GM18858 (cell line): ENCODE results near the gene LAMP5.

Experiments
- ATAC-seq: cut with Tn5 transposase; IDR thresholded peaks from one replicate; pipeline ENCODE4 v1.9.1; 2021; ENCODE audit not compliant: unreplicated experiment

The LAMP5 gene

DNA sequence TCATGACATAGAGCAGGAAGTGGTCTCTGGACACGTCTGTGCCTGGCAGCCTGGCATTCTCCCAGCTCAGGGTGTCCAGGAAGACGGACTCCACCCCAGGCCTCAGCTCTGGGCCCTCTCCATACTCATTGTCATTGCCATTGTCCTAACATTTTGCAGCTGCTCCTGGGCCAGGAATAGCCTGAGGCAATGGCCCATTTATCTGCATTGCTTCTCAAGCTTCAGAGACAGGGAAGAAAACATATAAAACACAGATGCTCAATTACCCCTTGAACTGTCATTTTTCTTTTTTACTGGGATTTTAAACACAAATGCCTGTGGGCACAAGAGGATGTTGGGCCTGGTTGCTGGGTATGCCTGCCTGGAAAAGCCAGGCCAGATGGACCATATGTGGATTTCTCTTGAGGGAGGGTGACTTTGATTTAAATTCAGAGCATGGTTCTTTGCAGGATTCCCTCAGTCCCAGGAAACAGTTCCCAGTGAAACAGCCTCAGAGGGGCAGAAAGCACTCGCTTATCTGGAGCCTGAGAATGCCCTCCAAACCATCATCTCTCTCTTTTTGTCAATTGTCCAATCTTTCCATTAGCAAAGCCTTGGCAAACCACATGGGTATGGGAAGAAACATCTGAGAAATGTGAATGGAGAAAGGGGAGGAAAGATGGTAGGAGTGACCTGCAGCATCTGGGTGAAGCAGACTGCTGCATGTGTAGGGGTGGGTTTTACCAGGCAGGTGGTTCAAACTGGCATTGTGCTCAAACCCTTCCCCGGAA is 17.9 kb downstream of the LAMP5 start:
- ATAC-seq, result no peak

DNA sequence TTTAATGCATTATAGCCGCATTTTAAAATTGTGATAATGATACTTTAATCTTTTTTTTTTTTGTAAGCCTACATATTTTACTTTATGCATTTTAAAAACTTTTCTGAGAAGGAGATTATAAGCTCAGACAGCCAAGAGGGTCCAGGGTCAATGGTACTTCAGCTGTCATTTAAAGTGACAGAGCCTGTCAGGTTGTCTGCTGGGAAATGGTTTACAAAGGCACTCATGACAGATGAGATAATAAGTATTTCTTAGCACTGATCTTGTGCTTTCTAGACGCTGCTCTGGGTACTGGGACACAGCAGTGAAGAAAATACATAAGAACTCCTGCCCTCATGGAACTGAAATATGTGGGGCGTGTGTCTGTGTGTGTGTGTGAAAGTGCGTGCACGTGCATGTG is 19.6 kb downstream of the LAMP5 start:
- ATAC-seq, result no peak

DNA sequence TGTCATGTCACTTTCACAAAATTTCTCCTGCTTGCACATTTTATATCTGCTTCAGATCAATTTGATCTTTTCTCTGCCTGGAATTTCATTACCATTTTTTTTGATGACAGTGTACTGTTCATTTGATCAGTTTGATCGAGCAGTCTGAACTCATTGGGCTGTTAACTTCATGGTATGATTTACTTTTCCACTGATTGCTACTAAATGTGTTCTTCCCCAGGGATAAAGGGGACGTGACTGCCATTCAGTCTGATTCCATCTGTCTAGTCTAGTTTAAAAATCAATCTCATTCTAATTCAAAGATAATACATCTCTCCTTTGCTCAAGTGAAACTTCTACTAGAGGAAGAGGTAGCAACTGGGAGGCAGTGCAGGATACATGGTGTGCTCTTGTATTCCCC is 21.1 kb downstream of the LAMP5 start:
- ATAC-seq, result no peak

DNA sequence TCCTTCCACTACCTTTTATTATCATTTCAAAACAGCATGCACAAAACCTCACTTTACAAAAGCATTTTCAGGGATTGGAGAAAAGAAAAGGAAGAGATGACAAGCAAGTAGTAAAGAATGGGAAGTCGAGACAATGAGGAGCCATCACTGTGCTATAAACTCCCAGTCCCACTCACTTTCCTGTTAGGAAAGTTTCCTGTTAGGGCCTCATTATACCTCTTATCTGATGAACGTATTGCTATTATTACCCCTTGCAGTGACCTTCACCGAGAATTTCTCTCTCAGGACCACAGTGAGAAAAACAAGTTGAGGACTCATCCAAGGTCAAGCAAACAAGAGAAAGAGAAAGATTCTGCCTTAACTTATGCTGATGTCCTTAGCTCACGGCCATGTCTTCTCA is 28.8 kb downstream of the LAMP5 start:
- no peak for ATAC-seq

DNA sequence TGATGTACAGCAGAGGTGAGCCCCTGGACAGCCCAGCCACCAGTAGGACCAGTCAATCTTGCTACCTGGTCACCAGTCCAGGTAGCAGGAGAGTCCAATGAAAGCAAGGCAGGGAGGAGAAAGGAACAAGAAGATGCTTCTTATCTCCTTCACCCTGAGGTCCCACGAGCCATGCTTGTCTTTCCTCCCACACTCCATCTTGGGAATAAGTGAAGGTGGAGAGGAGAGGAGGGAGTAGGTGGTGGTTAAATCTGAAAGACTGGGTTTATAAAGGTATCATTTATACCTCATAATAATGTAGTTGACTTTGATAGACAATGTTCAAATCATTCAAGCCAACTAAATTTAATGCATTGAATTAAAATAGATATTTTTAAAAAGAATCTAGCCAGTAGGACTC is 35.9 kb downstream of the LAMP5 start:
- no peak for ATAC-seq

DNA sequence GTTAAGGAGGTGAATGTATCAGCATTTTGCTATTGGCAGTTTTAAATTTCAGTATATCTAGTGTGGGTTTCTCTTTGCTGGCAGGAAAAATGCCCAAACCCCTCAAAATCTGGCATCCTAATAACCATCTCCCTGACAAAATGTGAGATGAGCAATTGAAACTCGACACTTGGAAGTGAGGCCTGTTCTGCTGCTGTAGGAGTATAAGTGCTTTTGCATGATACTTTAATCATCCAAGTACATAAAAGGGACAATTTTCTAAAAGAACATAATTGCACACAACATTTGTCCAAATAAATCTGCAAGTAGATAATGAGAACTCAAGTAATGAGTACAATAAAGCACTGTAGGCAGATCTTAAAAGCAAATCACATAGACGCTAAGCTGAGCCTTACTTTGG is 36.5 kb downstream of the LAMP5 start:
- no peak for ATAC-seq

DNA sequence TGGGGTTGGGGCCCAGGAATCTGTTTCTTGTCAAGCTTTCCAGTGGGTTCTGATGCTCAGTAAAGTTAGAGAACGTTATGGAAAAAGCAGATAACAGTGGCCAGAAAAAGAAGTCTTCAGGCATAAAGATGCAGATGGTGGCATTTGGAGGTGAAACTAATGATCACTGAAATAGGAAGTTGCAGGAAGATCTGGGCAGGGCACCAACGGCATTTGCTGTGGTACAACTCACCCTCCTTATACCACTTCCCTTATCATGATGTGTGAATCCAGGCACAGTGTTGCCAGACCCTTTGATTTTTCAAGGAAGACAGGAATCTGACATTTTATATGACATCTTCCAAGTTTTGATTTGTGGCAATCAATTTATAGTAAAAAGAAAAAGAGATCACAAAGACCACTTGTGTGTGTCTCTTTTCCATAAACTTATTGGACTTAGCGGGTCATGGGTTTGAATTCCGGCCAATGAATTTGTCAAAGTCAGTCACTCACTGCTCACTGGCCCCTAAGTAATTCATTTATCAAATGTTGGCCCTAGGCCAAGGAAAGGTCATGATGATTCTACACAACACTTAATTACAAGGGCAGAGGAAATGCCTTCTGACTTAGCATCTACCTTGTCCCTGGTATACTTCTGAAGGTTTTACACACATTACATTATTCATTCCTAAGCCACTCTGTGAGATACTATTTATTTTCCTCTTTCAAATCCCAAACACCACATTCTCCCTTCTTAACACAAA is 37.6 kb downstream of the LAMP5 start:
- no peak for ATAC-seq

DNA sequence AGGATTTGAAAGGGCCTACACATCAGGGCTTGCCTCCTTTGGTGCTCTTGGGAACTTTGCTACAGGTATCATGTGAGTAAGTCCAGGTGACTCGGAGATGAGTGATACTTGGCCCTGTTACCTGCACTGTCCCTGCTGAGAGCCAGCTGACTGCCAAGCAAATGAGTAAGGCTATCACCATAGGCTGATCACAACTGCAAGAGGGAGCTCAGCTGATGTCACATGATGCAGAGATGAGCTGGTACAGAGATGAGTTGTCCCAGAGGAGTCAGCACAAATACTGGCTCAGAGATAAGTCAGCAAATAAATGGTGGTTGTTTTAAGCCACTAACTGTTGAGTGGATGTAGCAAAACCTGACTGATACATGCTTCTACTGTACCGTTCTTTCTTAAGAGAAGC is 41.4 kb downstream of the LAMP5 start:
- ATAC-seq, result no peak

DNA sequence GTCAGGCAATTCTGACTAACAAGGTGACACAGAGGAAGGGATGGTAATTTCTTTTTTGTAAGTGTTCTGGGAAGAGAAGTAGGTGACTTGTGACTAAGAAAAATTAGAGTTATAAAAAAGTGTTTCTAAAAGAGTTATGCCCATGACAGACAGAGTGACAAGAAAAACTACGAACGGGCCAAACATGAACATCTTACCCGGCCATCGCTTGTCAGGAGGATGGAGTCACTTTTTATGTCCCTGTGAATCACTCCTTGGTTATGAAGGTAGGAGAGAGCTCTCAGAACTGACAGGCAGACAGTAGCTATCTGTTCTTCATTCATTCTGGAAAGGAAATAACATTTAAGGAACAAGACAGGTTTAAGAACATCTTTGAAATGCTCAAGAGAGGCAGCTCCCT is 43.0 kb downstream of the LAMP5 start:
- no peak for ATAC-seq

DNA sequence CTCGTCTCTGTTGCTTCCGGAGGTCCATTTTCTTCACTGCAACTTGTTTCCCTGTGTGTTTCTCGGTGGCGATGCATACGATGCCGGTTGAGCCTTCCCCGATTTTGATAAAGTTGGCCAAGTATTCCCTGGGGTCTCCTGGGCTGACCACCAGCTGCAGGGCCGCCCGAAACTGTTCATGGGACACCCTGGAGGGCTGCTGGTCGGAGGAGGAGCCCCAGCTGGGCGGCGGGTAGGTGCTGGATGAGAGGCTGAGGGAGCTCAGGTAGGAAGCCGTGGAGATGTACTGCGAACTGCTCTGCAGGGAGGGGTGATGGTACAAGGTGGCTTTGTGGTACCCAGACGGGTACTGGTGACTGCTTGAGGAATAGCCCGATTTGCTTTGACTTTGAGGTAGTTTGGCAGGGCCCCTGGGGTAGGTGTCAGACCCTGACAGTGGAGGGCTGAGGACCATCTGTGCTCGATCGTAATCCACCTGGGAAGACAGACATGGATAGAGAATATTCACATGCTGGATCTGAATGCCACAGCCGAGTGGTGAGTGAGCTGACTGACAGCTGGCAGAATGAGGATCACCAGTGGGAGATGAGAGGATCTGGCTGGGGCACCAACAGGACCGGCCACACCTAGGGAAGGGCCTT is 51.6 kb downstream of the LAMP5 start:
- no peak for ATAC-seq

DNA sequence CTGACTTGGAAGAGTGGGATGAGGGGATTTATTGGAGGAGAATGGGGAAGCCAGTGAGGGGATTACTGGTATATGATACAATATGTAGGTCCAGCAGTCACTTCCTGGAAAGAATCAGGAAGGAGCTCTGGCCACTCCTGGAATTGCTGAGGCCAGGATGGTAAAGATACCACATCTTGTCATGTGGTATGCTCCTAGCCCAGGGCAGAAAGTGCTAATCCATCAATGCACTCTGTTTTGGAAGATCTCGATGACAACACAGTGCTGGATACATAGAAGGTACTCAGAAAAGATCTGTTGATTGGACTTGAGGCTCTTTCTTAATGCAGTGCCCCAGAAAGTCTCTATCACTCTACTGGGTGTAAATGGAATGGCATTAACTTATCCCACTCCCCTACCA is 52.6 kb downstream of the LAMP5 start:
- no peak for ATAC-seq

DNA sequence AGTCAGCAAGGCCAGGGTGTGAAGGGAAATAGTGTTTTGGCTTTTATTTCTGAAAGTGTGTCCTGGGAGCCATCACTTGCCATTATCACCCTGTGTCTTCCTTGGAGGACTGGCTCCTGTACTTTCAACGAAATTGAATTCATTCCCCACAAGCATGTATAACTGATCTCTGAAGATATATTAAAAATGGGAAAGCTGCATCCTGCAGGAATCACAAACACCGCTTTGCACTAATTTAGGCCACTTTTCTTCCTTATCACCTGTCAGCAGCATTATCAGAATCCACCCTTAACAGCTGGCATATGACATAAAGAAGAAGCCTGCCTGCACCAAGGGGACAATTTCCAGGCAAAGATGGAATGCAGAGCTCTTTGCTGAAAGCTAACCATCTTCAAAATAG is 56.2 kb downstream of the LAMP5 start:
- ATAC-seq, result no peak

DNA sequence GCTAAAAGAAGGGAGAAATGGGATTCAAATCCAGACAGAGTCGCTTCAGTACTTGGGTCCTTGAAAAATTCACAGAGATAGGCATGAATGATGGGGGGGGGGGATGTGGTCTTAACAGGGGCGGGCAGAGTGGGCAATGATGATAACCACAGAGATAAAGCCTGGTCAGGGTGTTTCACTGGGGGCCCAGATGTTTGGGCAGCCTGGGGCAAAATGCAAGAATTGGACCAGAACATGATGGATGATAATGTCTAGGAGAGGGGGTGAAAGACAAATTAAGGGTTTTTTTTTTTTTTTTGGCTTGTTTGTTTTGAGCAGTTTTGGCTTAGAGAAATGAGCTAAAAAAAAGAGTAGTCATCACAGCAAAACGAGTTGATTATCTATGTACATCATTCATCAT is 57.4 kb downstream of the LAMP5 start:
- ATAC-seq, result no peak

DNA sequence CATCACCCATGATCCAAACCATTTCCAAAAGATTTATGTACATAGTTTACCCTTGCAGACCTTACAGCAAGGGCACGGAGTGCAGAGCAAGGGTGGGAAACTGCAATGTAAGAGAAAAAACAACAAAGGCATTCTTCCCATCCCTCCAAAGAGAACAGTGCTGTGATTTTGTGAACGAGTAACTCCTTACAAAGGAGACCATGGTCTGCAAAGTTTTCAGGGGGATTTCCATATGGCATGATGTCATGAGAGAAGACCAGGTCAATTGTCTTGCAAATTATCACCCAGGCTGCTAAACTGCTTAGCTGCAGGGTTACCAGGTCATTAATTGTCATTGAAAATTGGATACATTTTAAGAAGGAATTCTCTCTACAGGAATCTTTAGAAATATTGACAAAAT is 58.3 kb downstream of the LAMP5 start:
- ATAC-seq, result no peak

DNA sequence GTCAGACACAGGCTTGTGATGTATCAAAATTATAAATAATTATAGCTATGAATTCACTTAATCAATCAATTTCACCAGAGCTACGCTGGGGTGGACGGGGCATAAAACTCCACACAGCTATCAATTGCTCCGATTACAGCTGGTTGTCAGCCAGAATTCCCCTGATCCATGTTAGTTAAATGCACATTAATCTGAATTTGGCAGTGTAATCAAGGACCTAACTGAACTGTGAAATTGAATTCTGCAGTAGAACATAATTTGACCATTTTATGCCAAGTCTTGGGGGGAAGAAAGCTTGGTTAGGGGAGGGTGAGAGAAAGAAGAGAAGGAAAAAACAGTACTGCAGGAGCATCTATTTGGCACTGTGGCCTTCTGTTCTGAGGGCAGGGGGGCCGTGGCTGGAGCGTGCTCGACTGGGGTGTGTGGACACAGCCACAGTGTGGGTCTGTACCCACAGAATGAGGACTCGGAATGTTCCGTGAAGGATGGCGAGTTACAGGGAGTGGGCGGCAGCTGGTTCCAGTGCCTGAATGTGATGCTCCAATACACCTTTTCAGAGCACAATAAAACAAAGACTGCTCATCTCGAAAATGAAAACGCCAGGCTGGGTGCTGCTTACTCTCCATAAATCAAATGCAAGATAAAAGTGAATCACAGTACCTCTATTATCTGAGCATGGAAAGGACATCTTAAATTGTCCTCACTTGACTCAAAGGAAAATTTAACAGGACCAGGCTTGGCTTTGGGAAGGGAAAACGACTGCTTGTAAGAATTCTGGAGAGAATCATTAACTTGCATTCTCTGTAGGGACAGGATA is 59.2 kb downstream of the LAMP5 start:
- ATAC-seq, result no peak

DNA sequence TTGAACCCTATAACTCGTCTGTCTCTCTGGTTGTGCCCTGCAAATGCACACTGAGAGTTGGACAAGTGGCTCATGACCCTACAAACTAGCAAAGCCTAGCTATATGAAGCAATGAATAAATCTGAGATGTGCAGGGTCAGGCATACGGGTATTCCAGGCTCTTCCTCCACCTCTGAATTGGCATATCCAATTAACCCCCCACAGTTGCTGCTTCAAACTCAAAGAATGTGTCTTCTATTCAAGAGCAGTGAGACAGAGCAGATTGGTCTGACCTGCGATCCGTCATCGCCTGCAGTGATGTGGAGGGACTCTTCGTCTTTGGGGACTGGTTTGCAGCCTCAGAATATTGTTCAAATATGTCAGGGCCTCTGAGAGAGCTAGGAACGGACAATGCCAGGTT is 59.8 kb downstream of the LAMP5 start:
- ATAC-seq, result no peak

DNA sequence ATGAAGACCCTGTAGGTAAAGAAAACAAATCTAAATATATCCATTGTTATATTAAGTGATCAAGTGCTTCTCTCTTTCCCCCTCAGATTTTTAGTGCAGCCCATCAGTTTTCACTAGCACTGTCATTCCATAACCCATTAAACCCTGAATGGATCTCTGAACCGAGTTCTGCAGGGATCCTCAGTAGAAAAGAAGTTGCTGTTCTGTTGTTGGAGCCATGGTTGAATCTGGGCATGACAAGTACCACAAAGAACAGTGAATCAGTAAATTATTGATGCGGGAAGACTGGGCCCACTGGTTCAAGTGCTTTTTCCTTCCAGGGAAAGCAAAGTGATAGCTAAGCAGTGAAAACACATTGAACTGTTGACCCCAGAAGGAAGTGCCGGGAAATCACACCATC is 60.4 kb downstream of the LAMP5 start:
- ATAC-seq, result no peak

DNA sequence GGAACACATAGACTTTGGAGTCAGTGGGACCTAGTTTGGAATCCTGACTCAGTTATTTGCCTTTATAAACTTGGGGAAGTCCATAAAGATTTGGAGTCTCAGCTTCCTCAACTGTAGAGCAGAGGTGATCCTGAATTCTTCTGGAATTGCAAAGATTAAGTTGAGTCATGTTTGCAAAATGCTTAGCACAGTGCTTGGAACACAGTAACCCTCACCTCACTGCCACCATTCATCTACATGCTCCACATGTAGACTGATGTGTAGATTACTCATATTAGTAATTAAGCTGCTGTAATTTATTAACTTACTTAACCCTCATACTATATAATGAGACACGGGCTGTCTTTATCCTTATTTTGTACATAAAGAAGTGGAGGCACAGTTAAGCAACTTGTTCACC is 61.4 kb downstream of the LAMP5 start:
- ATAC-seq, result no peak

DNA sequence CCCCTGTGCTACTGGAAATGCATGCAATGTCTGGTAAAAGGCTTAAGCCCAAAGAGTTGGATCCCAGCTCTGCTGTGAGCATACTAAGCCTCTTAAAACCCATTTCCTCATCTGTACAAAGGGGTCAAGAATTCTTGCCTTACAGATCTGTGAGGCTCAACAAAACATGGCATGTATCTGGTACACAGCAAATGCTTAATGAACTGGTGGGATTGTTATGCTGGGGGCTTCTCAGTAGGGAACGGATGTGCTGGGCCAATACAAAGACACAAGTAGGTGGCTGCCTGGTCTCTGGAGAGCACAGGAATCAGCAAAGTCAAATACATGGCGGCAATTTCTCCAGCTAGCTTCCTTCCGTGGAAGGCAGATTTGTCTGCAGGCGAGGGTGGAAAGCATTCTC is 62.3 kb downstream of the LAMP5 start:
- ATAC-seq, result no peak

DNA sequence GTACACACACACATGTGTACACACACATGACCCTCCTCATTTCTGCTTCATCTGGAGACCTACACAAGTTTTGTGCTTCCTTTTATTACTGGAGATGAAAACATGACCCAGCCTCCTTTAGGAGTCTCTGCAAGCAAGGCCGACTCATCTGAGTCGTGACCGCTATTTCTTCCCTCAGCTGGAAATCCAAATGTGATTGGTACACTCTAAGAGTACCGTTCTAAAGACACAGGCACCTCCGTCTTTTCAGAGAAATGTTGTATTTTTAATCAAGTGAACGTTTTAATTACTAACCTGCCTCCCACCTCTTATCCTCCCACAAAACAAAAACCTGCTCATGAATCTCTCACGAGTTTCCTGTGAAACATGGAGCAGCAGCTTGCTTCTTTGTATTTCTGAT is 63.0 kb downstream of the LAMP5 start:
- no peak for ATAC-seq

DNA sequence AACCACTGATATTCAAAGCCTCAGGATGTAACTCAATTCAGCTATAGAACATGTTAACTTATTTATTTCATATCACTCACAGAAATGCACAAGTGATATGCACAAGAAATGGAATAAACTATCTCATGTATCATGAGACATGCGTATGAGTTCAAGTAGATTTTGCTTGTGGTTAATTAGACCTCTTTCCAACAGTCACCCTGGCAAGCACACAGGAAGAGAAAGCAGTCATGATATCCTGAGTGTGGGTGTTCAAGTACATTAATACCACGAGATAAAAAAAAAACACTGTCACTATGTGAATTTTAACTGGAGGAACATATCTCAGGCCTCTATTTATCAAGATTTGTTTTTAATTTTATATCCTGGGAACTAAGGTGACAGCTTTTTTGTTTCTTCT is 64.2 kb downstream of the LAMP5 start:
- no peak for ATAC-seq
